Measurements from ENCODE around the gene GNL1. TPM values are rescaled to one million over a fixed set of nuclear protein-coding genes. Genes with fewer than 3 reads are reported as not detected.
"Not testable (repeated sequence)": the region's sequence is repeated elsewhere in the genome, so short reads cannot be mapped to it uniquely, and the experiment has no call there.

The GNL1 gene
- polyA plus RNA-seq, 3 donors from 2014 or later: 32.6 to 38.6 (median 35.0) TPM

GRCh38 chr6:30515944-30516753, 40.1 kb downstream of the GNL1 start:
- Mint-ChIP-seq H3K4me3 (peak overlapping the region; percentile 86 to 95 (median 91)), H3K36me3 (peaks cover 0 to 15% (median 8%) of the 10 kb centered on the region in 3 donors), H3K27me3 (ENCODE audit: low read depth in 3 of 3) (peaks cover 8 to 19% (median 10%) of the 10 kb centered on the region in 3 donors), H3K4me1 (peaks cover 47 to 51% of the 10 kb centered on the region in 2 donors), H3K9me3 (peaks cover 0 to 10% (median 4%) of the 10 kb centered on the region in 6 donors), H3K27ac (peak overlapping the region; percentile 95 to 99 (median 98))
- DNase-seq: peak; percentile 90 to 91 (median 91)

DNA sequence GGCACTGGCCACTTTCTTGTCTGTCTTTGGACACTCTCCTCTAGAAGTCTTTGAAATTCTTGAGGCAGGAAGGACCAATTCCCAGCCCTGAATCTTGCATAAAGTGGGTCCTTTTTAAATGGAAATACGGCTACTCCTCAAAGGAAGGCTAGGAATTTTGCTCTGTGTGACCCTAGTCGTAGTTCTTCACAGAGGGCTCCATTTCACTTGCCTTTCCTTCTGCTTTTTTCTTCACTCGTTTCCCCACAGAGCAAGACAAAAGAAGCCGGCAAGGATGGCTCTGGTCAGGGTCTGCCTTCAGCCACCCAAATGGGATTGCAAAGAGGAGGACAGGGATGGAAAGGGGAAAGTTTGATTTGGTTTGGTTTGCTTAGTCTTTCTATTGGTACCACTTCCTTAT, 41.2 kb downstream of the GNL1 start:
- DNase-seq: no peak
- Mint-ChIP-seq H3K27ac (peak overlapping the region; percentile 90 to 99 (median 98)), H3K36me3 (peaks cover 0 to 14% (median 8%) of the 10 kb centered on the region in 3 donors), H3K4me1 (peaks cover 54 to 61% of the 10 kb centered on the region in 2 donors), H3K27me3 (ENCODE audit: low read depth in 3 of 3) (peaks cover 8 to 19% (median 10%) of the 10 kb centered on the region in 3 donors), H3K9me3 (peaks cover 0 to 10% (median 4%) of the 10 kb centered on the region in 6 donors), H3K4me3 (peak overlapping the region; percentile 86 to 92 (median 91))

GRCh38 chr6:30513451-30513850, 42.8 kb downstream of the GNL1 start:
- Mint-ChIP-seq H3K27ac (peak overlapping the region in 1 of 6 donors; percentile 71), H3K4me1 (peaks cover 62 to 69% of the 10 kb centered on the region in 2 donors), H3K36me3 (peaks cover 0 to 6% (median 3%) of the 10 kb centered on the region in 3 donors), H3K4me3 (no peak overlapping the region), H3K9me3 (peaks cover 0 to 5% (median 3%) of the 10 kb centered on the region in 6 donors), H3K27me3 (ENCODE audit: low read depth in 3 of 3) (peaks cover 14 to 26% (median 18%) of the 10 kb centered on the region in 3 donors)
- no peak for DNase-seq

DNA sequence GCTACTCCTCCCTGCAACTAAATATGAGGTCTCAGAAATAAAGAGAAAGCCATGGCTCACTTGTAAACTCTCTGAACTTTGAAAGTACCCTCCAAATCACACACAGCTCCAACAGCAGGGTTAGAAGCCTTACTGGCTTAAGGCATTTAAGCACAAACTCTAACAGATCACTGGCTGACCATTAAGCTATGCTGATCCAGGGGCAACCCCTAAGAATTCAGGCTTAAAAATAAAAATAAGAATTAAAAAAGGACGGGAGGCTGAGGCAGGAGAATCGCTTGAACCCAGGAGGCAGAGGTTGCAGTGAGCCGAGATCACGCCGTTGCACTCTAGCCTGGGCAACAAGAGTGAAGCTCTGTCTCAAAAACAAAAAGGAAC, 45.1 kb downstream of the GNL1 start:
- peaks cover 11 to 18% (median 15%) of the 10 kb centered on the region in 3 donors for H3K27me3 Mint-ChIP-seq (ENCODE audit: low read depth in 3 of 3)
- peaks cover 64 to 74% of the 10 kb centered on the region in 2 donors for H3K4me1 Mint-ChIP-seq

DNA sequence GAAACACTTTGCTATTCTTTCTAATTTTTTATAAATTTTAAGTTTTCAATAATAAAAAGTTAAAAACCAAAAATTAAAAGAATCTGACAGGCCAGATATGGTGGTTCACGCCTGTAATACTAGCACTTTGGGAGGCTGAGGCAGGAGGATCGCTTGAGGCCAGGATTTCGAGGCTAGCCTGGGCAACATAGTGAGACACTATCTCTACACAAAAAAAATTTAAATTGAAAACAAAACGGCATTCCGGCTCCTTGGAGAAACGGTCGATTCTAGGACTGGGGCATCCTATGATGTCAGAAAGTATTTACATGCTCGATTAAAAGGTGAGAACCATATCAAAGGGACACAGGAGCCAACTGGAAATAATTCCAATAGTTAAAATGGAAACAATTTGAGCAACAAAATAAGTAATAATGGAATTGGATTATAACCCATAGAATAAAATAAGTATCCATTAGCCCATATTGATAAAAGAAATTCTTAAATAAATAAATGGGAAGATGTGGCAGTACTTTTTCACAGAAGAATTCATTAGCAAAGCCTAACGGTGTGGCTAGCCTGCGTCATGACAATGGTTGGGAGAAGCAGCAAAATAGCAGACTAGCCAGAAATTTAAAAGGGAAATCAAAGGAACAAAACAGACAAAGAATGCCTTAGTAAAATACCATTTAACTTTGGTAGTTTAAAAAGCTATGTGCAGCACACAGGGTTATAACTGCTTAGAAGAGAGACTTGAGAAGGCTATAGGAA, 45.7 kb downstream of the GNL1 start:
- Mint-ChIP-seq H3K4me3 (peak overlapping the region; percentile 2 to 49 (median 25)), H3K9me3 (no peaks in the 10 kb centered on the region), H3K27me3 (ENCODE audit: low read depth in 3 of 3) (peaks cover 6 to 13% (median 10%) of the 10 kb centered on the region in 3 donors), H3K4me1 (peaks cover 61 to 72% of the 10 kb centered on the region in 2 donors), H3K36me3 (peaks cover 0 to 3% (median 0%) of the 10 kb centered on the region in 3 donors), H3K27ac (peak overlapping the region; percentile 49 to 93 (median 74))
- DNase-seq: no peak

More for the DNA sequence above, 45.1 kb downstream of the GNL1 start:
- DNase-seq: no peak
- Mint-ChIP-seq H3K36me3 (peaks cover 0 to 3% (median 0%) of the 10 kb centered on the region in 3 donors), H3K27ac (peak overlapping the region; percentile 9 to 86 (median 70)), H3K9me3 (no peaks in the 10 kb centered on the region), H3K4me3 (peak overlapping the region in 3 of 5 donors; percentile 18 to 64 (median 43))

DNA sequence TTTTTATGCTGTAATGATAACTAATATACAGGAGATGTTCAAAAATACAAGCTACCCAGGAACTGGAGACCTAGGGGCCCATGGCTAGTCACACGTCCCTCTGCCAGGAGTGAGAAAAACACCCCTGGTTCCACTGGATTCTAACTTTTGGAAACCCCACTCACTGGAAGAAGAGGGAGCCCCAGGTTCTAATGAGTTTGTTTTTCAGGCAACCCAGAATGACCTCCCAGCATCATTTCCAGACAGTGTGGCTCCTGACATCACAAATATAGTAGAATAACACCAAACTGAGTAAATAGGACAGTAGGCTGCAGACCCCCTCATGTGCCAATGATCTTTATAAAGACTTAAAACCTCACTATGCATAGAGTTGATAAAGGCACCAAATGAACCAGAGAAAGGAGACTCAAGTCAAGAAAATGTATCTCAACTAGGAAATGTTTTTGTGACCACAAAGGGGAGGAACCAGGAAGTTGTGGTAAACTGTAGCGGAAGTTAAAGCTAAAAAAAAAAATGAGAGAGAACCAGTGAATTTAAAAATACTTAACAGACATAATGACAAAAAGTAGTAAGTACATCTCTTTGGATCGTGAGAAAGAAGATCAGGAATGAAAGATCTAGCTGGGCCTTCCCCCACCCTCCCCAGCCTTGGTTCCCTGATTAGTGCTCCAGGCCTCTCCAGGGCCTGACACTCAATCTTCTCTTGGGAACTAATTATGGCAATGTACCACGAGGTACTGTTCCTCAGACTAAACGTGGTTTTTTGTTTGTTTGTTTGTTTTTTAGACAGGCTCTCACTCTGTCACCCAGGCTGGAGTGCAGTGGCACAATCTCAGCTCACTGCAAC, 47.2 kb downstream of the GNL1 start:
- Mint-ChIP-seq H3K27ac (peak overlapping the region; percentile 85 to 95 (median 92)), H3K27me3 (ENCODE audit: low read depth in 3 of 3) (peaks cover 6 to 10% (median 8%) of the 10 kb centered on the region in 3 donors), H3K4me3 (peak overlapping the region; percentile 64 to 86 (median 77)), H3K4me1 (peaks cover 50 to 58% of the 10 kb centered on the region in 2 donors), H3K36me3 (no peaks in the 10 kb centered on the region), H3K9me3 (no peaks in the 10 kb centered on the region)
- DNase-seq: peak; percentile 77 to 81 (median 80)

DNA sequence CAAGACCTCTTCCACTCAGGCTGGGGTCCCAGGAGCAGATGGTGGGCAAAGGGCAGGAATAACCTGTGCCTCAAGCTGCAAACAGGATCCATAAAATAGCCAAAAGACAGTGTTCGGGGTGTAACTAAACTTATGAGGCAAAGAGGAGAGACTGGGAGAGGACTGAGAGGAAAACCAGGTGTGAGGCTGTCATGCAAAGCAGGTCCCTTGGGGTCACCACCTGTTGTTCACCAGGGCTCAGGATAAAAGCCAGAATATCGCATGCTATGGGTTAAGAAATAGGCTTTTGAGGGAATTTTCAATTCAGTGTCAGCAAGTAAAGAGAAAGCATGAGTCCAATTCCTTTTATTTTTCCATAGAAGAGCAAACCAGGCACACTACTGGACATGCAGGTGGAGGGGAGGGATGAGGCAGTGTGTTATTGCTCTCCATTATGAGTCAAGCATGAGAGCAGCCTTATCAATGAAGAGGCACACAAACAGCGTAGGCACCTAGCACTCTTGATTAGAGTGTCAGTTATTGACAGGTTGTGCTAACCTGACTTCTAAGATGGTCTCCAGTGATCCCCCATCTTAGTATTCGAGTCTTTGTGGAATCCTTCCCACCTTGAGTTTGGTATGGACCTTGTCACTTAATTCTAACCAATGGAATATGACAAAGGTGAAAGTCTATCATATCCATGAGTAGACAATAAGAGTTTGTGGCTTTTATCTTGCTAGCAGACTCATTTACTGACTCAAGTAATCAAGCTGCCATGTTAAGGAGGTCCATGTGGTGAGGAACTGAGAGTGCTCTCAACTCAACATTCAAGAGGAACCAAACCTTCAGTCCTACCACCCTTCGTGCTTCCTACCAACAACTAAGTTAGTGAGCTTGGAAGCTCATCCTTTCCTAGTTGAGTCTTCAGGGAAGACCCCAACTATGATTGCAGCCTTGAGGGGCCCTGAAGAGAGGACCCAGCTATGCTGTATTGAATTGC, 48.2 kb downstream of the GNL1 start:
- H3K4me3 Mint-ChIP-seq: peak overlapping the region; percentile 64 to 86 (median 77)
- peaks cover 50 to 55% of the 10 kb centered on the region in 2 donors for H3K4me1 Mint-ChIP-seq
- peak overlapping the region; percentile 88 to 95 (median 92) for H3K27ac Mint-ChIP-seq
- no peak for DNase-seq
- H3K9me3 Mint-ChIP-seq: no peaks in the 10 kb centered on the region
- no peaks in the 10 kb centered on the region for H3K36me3 Mint-ChIP-seq
- peaks cover 6 to 10% (median 8%) of the 10 kb centered on the region in 3 donors for H3K27me3 Mint-ChIP-seq (ENCODE audit: low read depth in 3 of 3)

DNA sequence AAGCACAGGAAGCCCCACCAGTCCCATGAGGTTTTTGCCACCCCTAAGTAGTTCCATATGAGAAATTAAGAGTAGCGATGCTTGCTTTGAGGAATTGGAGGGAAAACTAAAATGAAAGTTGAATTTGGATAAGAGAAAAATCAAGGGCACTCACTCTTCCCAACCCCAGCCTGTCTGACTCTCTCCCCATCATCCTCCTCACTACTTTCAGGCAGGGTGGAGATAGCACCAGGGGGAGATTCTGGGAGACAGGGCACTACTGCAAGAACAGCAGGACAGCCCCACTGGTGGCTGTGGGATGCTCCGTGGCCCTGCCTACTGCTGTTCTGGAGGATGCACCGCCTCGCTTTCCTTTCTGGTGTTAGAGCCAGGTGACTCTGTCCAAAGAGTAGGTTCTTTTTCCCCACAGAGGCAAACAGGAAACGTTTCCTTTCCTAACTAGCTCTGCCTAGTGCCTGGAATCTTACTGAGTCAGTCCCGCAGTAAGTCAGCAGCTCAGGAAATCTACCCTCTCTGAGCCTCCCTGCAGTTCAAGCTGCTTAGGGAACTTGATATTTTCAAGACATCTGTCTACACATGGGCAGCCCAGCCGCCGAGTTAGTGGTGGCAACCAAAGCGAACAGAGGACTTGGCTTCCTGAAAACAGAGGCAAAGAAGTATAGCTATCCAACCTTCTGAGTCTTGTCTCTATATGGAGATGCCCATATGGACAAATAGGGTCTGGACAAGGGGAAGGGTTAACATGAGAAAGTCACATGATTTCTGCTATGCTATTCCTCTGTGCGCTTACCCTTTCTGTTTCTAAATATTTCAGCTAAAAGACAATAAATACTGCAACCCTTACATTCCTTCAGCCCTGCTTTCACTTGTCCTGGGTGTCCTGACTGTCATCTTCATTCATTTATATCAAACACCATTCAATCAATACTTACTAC, 55.6 kb downstream of the GNL1 start:
- Mint-ChIP-seq H3K36me3 (no peaks in the 10 kb centered on the region), H3K27me3 (ENCODE audit: low read depth in 3 of 3) (peaks cover 0 to 5% (median 0%) of the 10 kb centered on the region in 3 donors), H3K9me3 (peaks cover 0 to 1% (median 0%) of the 10 kb centered on the region in 6 donors), H3K27ac (peak overlapping the region in 1 of 6 donors; percentile 73), H3K4me3 (no peak overlapping the region), H3K4me1 (peaks cover 24 to 31% of the 10 kb centered on the region in 2 donors)
- DNase-seq: no peak

DNA sequence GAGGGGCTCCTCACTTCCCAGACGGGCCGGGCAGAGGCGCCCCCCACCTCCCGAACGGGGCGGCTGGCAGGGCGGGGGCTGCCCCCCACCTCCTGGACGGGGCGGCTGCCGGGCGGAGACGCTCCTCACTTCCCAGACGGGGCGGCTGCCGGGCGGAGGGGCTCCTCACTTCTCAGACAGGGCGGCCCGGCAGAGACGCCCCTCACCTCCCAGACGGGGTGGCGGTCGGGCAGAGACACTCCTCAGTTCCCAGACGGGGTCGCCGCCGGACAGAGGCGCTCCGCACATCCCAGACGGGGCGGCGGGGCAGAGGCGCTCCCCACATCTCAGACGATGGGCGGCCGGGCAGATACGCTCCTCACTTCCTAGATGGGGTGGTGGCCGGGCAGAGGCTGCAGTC, 57.6 kb downstream of the GNL1 start:
- not testable (repeated sequence) for H3K36me3 Mint-ChIP-seq, H3K27ac Mint-ChIP-seq, H3K9me3 Mint-ChIP-seq, DNase-seq, H3K4me3 Mint-ChIP-seq
- peaks cover 9 to 19% (median 13%) of the 10 kb centered on the region in 3 donors for H3K27me3 Mint-ChIP-seq (ENCODE audit: low read depth in 3 of 3)
- peaks cover 43 to 51% of the 10 kb centered on the region in 2 donors for H3K4me1 Mint-ChIP-seq

DNA sequence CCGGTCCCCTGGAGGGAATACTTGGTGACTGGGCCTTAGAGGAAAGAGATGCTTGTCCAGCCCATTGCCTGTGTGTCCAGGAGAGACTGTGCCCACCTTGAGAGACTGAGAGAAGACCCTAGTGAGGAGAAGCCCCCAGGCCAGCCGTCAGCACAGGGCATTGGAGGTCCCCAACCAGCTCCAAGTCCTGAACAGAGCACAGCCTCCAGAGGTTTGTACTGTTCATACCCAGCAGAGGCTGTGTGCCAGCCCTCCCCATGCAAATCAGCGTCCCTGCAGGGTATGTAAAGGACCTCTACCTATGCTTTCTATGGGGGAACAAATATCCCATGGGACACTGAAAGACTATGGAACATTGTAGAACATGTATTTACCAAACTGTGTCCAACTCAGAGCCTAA, 58.6 kb downstream of the GNL1 start:
- Mint-ChIP-seq H3K27ac (peak overlapping the region in 2 of 6 donors; percentile 25 to 99), H3K36me3 (peaks cover 12 to 16% (median 14%) of the 10 kb centered on the region in 3 donors), H3K4me3 (no peak overlapping the region), H3K9me3 (peaks cover 0 to 1% (median 0%) of the 10 kb centered on the region in 6 donors), H3K4me1 (peaks cover 52 to 60% of the 10 kb centered on the region in 2 donors), H3K27me3 (ENCODE audit: low read depth in 3 of 3) (peaks cover 17 to 29% (median 22%) of the 10 kb centered on the region in 3 donors)
- no peak for DNase-seq

DNA sequence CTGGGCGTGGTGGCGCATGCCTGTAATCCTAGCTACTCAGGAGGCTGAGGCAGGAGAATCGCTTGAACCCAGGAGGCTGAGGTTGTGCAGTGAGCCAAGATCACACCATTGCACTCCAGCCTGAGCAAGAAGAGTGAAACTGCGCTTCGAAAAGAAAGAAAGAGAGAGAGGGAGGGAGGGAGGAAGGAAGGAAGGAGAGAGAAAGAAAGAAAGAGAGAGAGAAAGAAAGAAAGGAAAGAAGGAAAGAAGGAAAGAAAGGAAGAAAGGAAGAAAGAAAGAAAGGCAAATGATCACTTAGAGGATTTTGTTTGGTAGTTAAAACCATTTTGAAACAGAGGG, 59.1 kb downstream of the GNL1 start:
- peak overlapping the region in 2 of 6 donors; percentile 25 to 99 for H3K27ac Mint-ChIP-seq
- peaks cover 57 to 65% of the 10 kb centered on the region in 2 donors for H3K4me1 Mint-ChIP-seq
- peaks cover 22 to 34% (median 27%) of the 10 kb centered on the region in 3 donors for H3K27me3 Mint-ChIP-seq (ENCODE audit: low read depth in 3 of 3)
- not testable (repeated sequence) for H3K4me3 Mint-ChIP-seq, H3K9me3 Mint-ChIP-seq, DNase-seq
- H3K36me3 Mint-ChIP-seq: peaks cover 17 to 21% (median 19%) of the 10 kb centered on the region in 3 donors

All from immature natural killer cell (primary cell).